Stomach (tissue), 4 donors: Measurements from ENCODE around the gene KIF5A.

Experiments
- POLR2A ChIP-seq, 4 donors: fragments of 450-650 bp; IDR thresholded peaks; one replicate each; pipeline ENCODE4 v1.6.1; 2016; ENCODE audit warnings: antibody characterized with exemption in 4 of 4, control low read depth in 2 of 4, mild to moderate bottlenecking in 1 of 4, moderate library complexity in 1 of 4
- TF ChIP-seq, protein P1 (sequence below), 7 experiments: fragments of 450-650 bp in 4 of 7; fragments of 200-600 bp in 3 of 7; sonication (generic) in 3 of 7; IDR thresholded peaks; one replicate each; pipeline ENCODE4 v1.5.1; 2016 to 2019; ENCODE audit warnings: antibody characterized with exemption in 7 of 7, control low read depth in 2 of 7, mild to moderate bottlenecking in 1 of 7

DNA sequence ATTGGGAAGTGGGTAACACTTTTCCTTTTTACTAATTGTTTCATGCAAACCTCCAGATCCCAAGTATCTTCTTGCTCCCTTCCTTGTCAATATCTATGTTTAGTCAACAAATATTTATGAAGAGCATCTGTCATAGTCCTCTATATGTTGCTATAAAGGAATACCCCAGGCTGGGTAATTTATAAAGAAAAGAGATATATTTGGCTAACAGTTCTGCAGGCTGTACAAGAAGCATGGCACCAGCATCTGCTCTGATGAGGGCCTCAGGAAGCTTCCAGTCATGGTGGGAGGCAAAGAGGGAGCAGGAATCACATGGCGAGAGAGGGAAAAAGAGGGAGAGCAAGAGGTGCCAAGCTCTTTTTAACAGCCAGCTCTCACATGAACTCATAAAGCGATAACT is 4.6 kb downstream of the KIF5A start:
- TF ChIP-seq POLR2A (IDR thresholded peaks at IDR 0.05) = no peak
- TF ChIP-seq, protein P1, sequence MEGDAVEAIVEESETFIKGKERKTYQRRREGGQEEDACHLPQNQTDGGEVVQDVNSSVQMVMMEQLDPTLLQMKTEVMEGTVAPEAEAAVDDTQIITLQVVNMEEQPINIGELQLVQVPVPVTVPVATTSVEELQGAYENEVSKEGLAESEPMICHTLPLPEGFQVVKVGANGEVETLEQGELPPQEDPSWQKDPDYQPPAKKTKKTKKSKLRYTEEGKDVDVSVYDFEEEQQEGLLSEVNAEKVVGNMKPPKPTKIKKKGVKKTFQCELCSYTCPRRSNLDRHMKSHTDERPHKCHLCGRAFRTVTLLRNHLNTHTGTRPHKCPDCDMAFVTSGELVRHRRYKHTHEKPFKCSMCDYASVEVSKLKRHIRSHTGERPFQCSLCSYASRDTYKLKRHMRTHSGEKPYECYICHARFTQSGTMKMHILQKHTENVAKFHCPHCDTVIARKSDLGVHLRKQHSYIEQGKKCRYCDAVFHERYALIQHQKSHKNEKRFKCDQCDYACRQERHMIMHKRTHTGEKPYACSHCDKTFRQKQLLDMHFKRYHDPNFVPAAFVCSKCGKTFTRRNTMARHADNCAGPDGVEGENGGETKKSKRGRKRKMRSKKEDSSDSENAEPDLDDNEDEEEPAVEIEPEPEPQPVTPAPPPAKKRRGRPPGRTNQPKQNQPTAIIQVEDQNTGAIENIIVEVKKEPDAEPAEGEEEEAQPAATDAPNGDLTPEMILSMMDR (IDR thresholded peaks at IDR 0.05) = no peak
